ENCODE results near the gene CEBPG.

GRCh38 chr19:33368074-33368864 lies 5.2 kb upstream of the CEBPG start:
- TF ChIP-seq, protein P1, sequence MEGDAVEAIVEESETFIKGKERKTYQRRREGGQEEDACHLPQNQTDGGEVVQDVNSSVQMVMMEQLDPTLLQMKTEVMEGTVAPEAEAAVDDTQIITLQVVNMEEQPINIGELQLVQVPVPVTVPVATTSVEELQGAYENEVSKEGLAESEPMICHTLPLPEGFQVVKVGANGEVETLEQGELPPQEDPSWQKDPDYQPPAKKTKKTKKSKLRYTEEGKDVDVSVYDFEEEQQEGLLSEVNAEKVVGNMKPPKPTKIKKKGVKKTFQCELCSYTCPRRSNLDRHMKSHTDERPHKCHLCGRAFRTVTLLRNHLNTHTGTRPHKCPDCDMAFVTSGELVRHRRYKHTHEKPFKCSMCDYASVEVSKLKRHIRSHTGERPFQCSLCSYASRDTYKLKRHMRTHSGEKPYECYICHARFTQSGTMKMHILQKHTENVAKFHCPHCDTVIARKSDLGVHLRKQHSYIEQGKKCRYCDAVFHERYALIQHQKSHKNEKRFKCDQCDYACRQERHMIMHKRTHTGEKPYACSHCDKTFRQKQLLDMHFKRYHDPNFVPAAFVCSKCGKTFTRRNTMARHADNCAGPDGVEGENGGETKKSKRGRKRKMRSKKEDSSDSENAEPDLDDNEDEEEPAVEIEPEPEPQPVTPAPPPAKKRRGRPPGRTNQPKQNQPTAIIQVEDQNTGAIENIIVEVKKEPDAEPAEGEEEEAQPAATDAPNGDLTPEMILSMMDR (conservative IDR thresholded peaks at IDR 0.05), result no peak
- TF ChIP-seq EZH2 (IDR thresholded peaks at IDR 0.05; ENCODE audit: low read depth), result no peak
